GM19025 (cell line): ENCODE measurements around the gene SLC7A6OS.

Experiments used
- ATAC-seq: cut with Tn5 transposase; IDR thresholded peaks from one replicate; pipeline ENCODE4 v1.9.1; 2021; ENCODE audit warnings: mild to moderate bottlenecking, low read depth, moderate library complexity; ENCODE audit not compliant: unreplicated experiment

Gene SLC7A6OS

DNA sequence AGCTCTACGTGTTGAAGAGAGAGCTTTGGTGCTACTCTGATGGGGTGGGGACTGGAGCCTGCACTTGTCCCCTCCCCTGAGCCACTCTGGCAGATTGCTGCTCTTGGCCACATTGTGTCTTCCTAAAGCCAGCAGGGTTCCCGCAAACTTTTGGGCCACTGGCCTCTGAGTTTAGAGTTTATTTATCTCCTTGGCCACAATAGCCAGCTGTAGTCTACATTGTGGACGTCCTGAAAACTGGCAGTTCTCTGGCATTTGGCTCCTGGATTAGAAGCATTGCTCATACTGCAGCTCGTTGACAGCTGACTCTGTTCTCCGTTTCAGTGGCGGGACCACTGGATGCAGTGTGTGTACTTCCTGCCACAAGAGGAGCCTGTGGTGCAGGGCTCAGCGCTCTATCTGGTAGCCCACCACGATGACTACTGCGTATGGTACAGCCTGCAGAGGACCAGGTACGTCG is 34.6 kb upstream of the SLC7A6OS start:
- ATAC-seq: no peak

- no peak for ATAC-seq
Observed at GRCh38 chr16:68344252-68344651, 33.5 kb upstream of the SLC7A6OS start.

DNA sequence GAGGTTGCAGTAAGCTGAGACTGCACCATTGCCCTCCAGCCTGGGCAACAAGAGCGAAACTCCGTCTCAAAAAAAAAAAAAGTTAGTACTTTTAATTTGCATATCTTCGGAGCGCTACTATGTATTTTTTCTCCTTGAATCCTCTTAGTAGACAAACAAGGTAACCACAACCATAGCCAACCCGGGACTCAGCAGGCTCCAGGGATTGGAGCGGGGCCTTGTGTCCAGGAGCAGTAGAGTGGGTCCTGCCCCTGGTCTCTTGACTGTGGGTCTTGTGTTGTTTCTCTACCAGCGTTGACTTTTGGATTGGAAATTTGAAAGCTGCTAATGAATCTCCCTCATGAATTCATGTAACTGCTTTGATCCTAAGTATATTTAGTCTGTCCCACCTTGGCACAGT is 32.4 kb upstream of the SLC7A6OS start:
- no peak for ATAC-seq

- ATAC-seq: no peak
Observed at GRCh38 chr16:68342620-68343019, 31.9 kb upstream of the SLC7A6OS start.

DNA sequence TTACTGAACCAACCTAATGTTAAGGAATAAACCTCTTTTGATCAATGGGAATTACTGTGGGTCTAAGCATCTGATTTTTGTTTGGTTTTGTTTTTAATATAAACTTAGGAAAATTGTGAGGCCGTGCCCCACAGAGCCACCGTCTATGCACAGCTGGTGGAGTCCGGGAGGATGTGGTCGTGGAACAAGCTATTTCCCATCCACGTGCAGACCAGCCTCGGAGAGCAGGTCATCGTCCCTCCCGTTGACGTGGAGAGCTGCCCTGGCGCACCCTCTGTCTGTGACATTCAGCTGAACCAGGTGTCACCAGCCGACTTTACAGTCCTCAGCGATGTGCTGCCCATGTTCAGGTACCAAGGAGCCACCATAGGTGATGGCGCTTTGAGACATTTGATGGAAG is 28.5 kb upstream of the SLC7A6OS start:
- no peak for ATAC-seq

- ATAC-seq: no peak
Observed at GRCh38 chr16:68338326-68339119, 27.8 kb upstream of the SLC7A6OS start.

GRCh38 chr16:68335175-68335574 is 24.4 kb upstream of the SLC7A6OS start:
- no peak for ATAC-seq

DNA sequence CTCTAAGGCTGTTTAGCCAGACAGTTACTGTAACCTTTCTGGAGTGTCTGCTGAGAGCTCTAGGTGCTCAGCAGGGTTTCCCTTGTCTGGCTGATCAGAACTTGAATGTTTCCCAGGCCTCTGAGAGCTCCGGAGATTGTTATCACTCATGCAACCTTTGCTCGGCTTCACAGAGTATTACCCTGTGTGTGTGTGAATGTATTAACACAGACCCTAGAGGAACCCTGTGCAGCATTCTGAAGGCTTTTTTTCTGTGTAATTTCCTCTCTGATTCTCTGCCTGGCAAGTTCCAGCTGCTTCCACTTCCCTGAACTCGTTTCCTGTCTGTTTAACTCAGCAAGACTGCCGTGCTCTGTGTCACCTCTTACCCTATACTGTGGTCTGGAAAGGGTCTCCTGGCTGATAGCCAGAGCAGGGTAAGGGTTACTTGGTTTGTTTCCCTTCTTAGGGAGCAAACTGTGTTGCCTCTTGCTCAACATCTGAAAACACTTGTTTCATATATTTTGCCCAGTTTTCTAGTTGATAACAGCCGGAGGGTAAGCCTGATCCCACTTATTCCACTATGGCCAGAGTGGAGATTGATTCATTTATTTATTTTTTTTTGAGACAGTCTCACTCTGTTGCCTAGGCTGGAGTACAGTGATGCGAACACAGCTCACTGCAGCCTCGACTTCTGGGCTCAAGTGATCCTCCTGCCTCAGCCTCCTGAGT is 21.8 kb upstream of the SLC7A6OS start:
- ATAC-seq: no peak

DNA sequence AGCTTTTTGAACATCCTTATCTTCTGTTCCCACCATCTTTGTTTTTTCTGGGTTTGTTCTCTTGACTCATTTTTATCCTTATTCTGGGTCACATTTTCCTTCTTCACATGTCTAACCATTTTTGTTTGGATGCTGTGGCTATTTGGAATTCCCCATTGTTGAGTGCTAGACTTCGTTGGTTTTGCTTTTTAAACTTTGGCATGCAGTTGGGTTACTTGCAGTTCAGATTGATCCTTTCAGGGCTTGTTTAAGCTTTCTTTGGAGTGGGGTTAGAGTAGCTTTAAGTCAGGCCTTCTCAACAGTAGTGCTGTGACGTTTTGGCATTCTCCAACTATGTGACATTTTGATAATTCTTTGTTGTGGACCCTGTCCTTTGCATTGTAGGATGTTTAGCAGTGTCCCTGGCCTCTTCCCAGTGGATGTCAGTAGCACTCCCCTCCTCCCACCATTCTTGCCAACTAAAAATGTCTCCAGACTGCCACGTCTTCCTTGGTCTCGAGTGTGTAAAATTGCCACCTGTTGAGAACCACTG is 21.2 kb upstream of the SLC7A6OS start:
- ATAC-seq: no peak

DNA sequence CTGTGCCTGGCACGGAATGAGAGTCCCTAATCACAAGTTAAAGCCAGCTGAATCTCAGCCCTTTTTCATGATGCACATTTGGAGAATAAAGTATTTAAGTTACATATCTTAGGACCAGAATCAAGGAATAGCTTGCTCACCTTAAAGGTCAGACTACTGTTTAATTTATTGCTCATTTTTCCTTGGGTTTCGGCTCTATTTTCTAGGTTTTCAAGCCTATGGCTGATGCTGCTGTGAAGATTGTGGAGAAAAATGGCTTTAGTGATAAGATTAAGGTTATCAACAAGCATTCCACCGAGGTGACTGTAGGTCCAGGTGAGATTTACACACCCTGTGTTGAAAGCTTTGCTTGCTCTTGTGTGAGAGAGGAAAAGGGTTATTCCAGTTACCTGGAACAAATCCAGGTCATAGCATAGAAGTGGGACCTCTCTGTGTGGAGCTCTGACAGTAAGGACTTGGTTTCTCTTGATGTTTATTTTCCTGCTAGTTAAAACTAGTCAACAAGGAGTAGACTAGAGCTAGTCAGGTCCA is 18.2 kb upstream of the SLC7A6OS start:
- no peak for ATAC-seq

DNA sequence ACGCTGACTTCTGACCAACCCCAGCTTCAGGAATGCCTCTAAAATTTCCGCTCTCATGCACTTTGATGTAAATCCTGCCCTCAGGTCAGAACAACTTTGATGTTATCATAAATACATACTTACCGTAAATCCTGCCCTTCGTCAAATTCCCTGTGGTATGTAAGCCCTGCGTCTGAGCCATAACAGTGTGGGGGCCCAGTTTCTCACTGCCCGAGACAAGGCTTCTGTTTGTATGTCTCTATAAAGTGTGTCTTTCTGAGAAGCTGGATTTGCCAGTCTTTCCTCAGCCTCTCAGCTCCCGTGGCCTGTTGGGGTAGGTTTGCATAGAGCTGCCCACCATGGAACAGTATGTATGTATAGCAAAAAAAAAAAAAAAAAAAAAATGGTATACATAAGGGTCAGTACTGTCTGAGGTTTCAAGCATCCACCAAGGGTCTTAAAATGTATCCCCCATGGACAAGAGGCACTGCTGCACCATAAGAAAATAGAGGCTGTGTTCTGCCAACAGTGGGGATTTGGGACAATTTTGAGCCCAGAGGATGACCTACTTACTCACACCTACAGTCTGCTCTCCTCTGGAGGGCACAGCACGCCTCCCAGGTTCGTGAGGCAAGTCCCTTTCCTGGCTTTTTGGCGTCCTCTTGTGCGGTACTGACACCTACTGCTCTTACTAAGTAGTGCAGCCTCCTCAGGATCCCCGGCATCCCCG is 17.6 kb upstream of the SLC7A6OS start:
- ATAC-seq: peak; percentile 81

- no peak for ATAC-seq
Observed at GRCh38 chr16:68324780-68325357, 14.1 kb upstream of the SLC7A6OS start.

GRCh38 chr16:68324336-68324735 is 13.6 kb upstream of the SLC7A6OS start:
- ATAC-seq: no peak

DNA sequence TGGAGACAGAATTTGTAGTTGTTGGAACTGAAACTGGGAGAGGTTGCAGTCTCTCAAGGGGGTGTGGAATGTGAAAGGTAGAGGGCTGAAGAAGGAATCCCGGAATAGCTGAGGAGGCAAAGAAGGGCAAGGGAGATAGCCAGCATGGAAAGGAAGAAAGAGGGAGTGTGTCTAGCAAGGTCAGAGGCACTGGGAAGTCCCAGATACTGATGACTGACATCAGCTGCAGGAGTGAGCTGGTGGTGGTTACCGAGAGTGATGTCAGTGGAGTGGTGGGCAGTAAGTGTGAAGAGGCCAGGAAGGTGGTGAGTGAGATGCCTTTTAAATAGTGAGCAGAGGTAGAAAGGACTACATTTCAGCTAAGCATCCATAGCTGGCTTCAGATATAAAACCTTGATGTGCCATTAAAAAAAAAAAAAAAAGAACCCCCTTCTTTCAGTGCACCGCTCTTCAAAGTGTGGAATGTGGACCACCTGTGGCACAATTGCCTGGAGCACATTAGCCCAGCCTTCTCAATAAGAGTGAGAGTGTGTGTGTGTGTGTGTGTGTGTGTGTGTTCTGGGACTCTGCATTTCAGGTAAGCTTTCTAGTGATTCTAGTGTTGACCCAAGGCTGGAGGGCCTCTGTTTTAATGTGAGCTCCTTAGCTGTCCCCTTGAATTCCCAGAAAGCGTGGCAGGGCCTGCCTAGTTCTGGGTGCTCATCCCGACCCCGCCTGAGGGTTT is 8.6 kb upstream of the SLC7A6OS start:
- no peak for ATAC-seq

- no peak for ATAC-seq
Observed at GRCh38 chr16:68313116-68313515, 2.4 kb upstream of the SLC7A6OS start.

DNA sequence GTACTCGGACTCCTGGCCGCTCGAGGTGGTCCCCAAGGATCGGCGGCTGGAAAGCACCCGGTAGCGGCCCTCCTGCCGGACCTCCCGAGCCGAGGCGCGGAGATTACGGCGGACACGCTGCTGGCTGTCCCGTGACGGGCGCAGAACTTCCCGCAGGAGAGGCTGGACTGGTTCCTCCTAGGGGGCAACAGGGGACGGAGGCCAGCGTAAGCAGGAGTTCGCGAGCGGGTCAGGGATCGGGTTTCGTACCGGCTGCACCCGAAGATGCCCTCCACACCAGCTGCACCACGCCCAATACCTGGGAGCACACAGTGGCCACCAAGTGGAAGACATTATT is 341 bp downstream of the SLC7A6OS start:
- ATAC-seq: peak; percentile 23

- no peak for ATAC-seq
Observed at GRCh38 chr16:68309799-68310198, 947 bp downstream of the SLC7A6OS start.

GRCh38 chr16:68306633-68307032 is 4.1 kb downstream of the SLC7A6OS start:
- ATAC-seq: no peak

- ATAC-seq: no peak
Observed at GRCh38 chr16:68300734-68301459, 9.8 kb downstream of the SLC7A6OS start.
